ENCODE data around the gene SPRED2. TPM values are rescaled to one million over a fixed set of nuclear protein-coding genes. Genes with fewer than 3 reads are reported as not detected.

SPRED2 gene
- total RNA-seq, 2 donors from 2014 or later = 1.6 to 4.8 TPM

DNA sequence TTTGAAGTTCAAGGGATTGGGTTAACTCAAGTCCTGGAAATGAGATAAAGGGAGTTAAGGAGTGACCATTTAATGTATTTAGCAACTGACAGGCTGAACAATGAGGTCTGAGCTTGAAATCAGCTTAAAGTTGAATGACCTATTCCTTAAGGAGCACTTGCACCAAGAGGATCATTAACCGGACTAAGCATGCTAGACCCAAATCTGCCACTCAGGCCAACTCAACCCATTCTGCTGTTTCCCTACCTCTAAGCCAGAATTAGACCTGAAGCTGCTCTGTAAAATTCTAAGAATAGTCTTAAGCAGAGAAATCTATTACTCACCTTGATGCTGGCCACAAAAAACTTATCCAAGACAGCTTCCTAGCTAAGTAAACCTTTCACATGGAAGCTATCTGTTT, 59.8 kb downstream of the SPRED2 start:
- no peak overlapping the region for H3K27ac Mint-ChIP-seq
- no peaks in the 10 kb centered on the region for H3K36me3 Mint-ChIP-seq (ENCODE audit: low read depth)
- peaks cover 2% of the 10 kb centered on the region for H3K4me1 Mint-ChIP-seq
- no peaks in the 10 kb centered on the region for H3K9me3 ChIP-seq (ENCODE audit: control insufficient read depth, low read length, poor library complexity, severe bottlenecking)
- DNase-seq (no peak), ATAC-seq (no peak)
- H3K27me3 Mint-ChIP-seq = peaks cover 5% of the 10 kb centered on the region
- H3K4me3 Mint-ChIP-seq = no peak overlapping the region

- no peaks in the 10 kb centered on the region for H3K36me3 Mint-ChIP-seq (ENCODE audit: low read depth)
- no peaks in the 10 kb centered on the region for H3K9me3 ChIP-seq (ENCODE audit: control insufficient read depth, low read length, poor library complexity, severe bottlenecking)
- no peak for ATAC-seq
- H3K4me1 Mint-ChIP-seq = peaks cover 5% of the 10 kb centered on the region
- H3K4me3 Mint-ChIP-seq = no peak overlapping the region
- peaks cover 5% of the 10 kb centered on the region for H3K27me3 Mint-ChIP-seq
- no peak for DNase-seq
- no peak overlapping the region for H3K27ac Mint-ChIP-seq
Measured at GRCh38 chr2:65371074-65371434, 61.3 kb downstream of the SPRED2 start.

GRCh38 chr2:65370387-65371073, 61.9 kb downstream of the SPRED2 start:
- no peak for ATAC-seq

GRCh38 chr2:65369980-65370379, 62.4 kb downstream of the SPRED2 start:
- H3K9me3 ChIP-seq (ENCODE audit: control insufficient read depth, low read length, poor library complexity, severe bottlenecking) = no peaks in the 10 kb centered on the region
- Mint-ChIP-seq H3K4me1 (peaks cover 6% of the 10 kb centered on the region), H3K36me3 (ENCODE audit: low read depth) (no peaks in the 10 kb centered on the region), H3K27me3 (peaks cover 5% of the 10 kb centered on the region), H3K27ac (no peak overlapping the region), H3K4me3 (no peak overlapping the region)
- DNase-seq (no peak), ATAC-seq (no peak)

More at GRCh38 chr2:65370387-65371073, 61.9 kb downstream of the SPRED2 start:
- Mint-ChIP-seq H3K36me3 (ENCODE audit: low read depth) (no peaks in the 10 kb centered on the region), H3K27ac (no peak overlapping the region), H3K4me3 (no peak overlapping the region), H3K27me3 (peaks cover 5% of the 10 kb centered on the region), H3K4me1 (peaks cover 6% of the 10 kb centered on the region)
- no peak for DNase-seq
- H3K9me3 ChIP-seq (ENCODE audit: control insufficient read depth, low read length, poor library complexity, severe bottlenecking) = no peaks in the 10 kb centered on the region

- peaks cover 6% of the 10 kb centered on the region for H3K4me1 Mint-ChIP-seq
- no peak for DNase-seq
- no peak for ATAC-seq
- peaks cover 5% of the 10 kb centered on the region for H3K27me3 Mint-ChIP-seq
- no peaks in the 10 kb centered on the region for H3K9me3 ChIP-seq (ENCODE audit: control insufficient read depth, low read length, poor library complexity, severe bottlenecking)
- H3K27ac Mint-ChIP-seq = no peak overlapping the region
- H3K4me3 Mint-ChIP-seq = no peak overlapping the region
- H3K36me3 Mint-ChIP-seq (ENCODE audit: low read depth) = no peaks in the 10 kb centered on the region
Measured at GRCh38 chr2:65369574-65369973, 62.8 kb downstream of the SPRED2 start.

GRCh38 chr2:65368468-65368867, 63.9 kb downstream of the SPRED2 start:
- Mint-ChIP-seq H3K4me3 (no peak overlapping the region), H3K27me3 (peaks cover 5% of the 10 kb centered on the region), H3K4me1 (peaks cover 6% of the 10 kb centered on the region), H3K36me3 (ENCODE audit: low read depth) (no peaks in the 10 kb centered on the region), H3K27ac (no peak overlapping the region)
- no peaks in the 10 kb centered on the region for H3K9me3 ChIP-seq (ENCODE audit: control insufficient read depth, low read length, poor library complexity, severe bottlenecking)
- no peak for ATAC-seq
- no peak for DNase-seq

DNA sequence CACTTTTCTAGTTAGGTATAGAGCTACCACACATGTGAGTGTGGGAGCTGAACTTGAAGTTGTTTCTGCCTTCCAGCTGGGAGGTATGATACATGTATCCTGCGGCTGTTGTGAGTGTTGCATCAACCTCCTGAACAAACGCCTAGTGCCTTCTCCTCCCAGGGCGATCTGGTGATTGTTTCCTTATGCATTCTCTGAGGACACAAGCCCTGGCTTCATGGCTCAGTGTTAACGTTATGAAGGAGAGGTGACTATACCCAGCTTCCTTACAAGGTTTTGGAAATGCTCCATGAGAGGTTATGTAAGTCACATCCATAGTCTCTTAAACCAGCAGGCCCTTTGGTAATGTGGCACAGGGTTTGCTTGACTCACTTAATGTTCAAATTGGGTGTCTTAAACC, 64.9 kb downstream of the SPRED2 start:
- Mint-ChIP-seq H3K4me1 (peaks cover 6% of the 10 kb centered on the region), H3K27ac (no peak overlapping the region), H3K4me3 (no peak overlapping the region), H3K27me3 (peaks cover 5% of the 10 kb centered on the region), H3K36me3 (ENCODE audit: low read depth) (no peaks in the 10 kb centered on the region)
- H3K9me3 ChIP-seq (ENCODE audit: control insufficient read depth, low read length, poor library complexity, severe bottlenecking) = no peaks in the 10 kb centered on the region
- DNase-seq (no peak), ATAC-seq (no peak)

- peaks cover 5% of the 10 kb centered on the region for H3K27me3 Mint-ChIP-seq
- peak overlapping the region; percentile 11 for H3K27ac Mint-ChIP-seq
- DNase-seq = no peak
- H3K9me3 ChIP-seq (ENCODE audit: control insufficient read depth, low read length, poor library complexity, severe bottlenecking) = no peaks in the 10 kb centered on the region
- no peaks in the 10 kb centered on the region for H3K36me3 Mint-ChIP-seq (ENCODE audit: low read depth)
- no peak overlapping the region for H3K4me3 Mint-ChIP-seq
- peaks cover 8% of the 10 kb centered on the region for H3K4me1 Mint-ChIP-seq
- peak; percentile 62 for ATAC-seq
Measured at GRCh38 chr2:65366595-65367125, 65.7 kb downstream of the SPRED2 start.

GRCh38 chr2:65364986-65365733, 67.2 kb downstream of the SPRED2 start:
- Mint-ChIP-seq H3K36me3 (ENCODE audit: low read depth) (no peaks in the 10 kb centered on the region), H3K27me3 (no peaks in the 10 kb centered on the region), H3K4me3 (no peak overlapping the region), H3K4me1 (peaks cover 6% of the 10 kb centered on the region), H3K27ac (no peak overlapping the region)
- ATAC-seq (no peak), DNase-seq (no peak)
- H3K9me3 ChIP-seq (ENCODE audit: control insufficient read depth, low read length, poor library complexity, severe bottlenecking) = no peaks in the 10 kb centered on the region

GRCh38 chr2:65363879-65364666, 68.3 kb downstream of the SPRED2 start:
- DNase-seq (no peak), ATAC-seq (no peak)
- peaks cover 6% of the 10 kb centered on the region for H3K4me1 Mint-ChIP-seq
- H3K9me3 ChIP-seq (ENCODE audit: control insufficient read depth, low read length, poor library complexity, severe bottlenecking) = no peaks in the 10 kb centered on the region
- H3K4me3 Mint-ChIP-seq = no peak overlapping the region
- no peaks in the 10 kb centered on the region for H3K27me3 Mint-ChIP-seq
- no peaks in the 10 kb centered on the region for H3K36me3 Mint-ChIP-seq (ENCODE audit: low read depth)
- H3K27ac Mint-ChIP-seq = no peak overlapping the region

DNA sequence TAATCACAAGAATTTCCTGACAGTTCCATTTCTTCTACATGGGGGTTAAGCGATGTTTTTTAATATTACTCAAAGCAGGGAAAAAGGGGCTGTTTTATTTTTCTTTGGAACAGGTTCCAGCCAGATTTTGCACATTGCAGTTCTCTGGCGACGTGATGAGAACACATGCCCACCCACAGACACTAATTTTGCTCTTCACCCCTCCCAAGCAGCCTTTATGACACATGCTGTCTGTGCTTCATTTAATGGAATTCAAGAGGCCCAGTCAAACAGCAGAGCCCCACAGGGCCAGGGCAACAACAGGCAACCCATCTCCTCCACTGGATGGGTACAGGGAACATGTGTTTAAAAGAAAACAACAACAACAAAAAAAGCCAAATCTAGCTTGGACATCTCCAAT, 70.8 kb downstream of the SPRED2 start:
- ATAC-seq (no peak), DNase-seq (no peak)
- Mint-ChIP-seq H3K27ac (no peak overlapping the region), H3K27me3 (no peaks in the 10 kb centered on the region), H3K36me3 (ENCODE audit: low read depth) (no peaks in the 10 kb centered on the region), H3K4me3 (no peak overlapping the region), H3K4me1 (peaks cover 6% of the 10 kb centered on the region)
- H3K9me3 ChIP-seq (ENCODE audit: control insufficient read depth, low read length, poor library complexity, severe bottlenecking) = no peaks in the 10 kb centered on the region

DNA sequence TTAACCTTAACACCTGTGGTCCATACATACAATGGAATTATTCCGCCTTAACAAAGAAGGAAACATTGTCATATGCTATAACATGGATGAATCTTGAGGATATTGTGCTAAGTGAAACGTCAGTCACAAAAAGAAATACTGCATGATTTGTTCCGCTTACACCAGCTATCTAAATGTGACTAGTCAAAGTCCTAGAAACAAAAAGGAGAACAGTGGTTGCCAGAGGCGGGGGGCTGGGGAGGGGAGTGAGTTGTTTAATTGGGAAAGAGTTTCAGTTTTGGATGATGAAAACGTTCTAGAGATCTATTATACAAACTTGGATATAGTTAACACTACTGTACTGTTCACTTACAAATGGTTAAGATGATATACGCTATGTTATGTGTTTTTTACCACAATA, 72.0 kb downstream of the SPRED2 start:
- peaks cover 2% of the 10 kb centered on the region for H3K4me1 Mint-ChIP-seq
- DNase-seq (no peak), ATAC-seq (no peak)
- no peaks in the 10 kb centered on the region for H3K27me3 Mint-ChIP-seq
- H3K27ac Mint-ChIP-seq = no peak overlapping the region
- H3K4me3 Mint-ChIP-seq = no peak overlapping the region
- no peaks in the 10 kb centered on the region for H3K36me3 Mint-ChIP-seq (ENCODE audit: low read depth)
- H3K9me3 ChIP-seq (ENCODE audit: control insufficient read depth, low read length, poor library complexity, severe bottlenecking) = no peaks in the 10 kb centered on the region

DNA sequence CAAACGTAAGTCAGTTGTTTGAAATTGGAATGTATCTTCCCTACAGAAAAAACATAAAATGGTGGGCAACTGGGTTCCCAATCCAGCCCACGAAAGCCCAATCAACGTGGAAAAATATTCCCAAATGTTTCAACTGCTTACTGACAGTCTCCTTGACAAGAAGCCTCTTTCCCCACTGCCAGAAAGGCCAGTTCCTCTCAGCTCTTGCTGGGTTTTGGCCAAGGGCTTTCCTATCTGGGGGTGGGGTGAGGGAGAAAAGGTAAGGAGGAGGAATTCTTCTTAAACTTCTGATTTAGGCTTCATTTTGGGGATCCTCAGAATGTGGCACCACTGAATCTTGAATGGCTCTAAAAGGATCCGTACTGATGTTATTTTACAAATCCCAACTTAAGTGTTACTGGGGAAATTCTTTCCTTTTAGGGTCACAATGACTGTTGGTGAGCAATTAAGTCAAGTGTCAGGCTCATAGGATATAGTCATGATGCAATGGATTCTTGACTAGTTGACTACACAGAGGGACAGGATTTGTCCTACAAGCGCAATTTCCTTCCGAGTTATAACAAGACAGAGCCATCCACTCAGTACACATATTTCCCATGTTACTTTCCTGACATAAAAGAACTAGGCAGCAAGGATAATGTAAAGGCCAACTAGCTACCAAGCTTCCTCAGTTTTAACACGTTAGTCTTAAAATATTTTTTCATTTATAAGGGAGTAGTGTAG, 73.6 kb downstream of the SPRED2 start:
- no peak for ATAC-seq

More for the DNA sequence above, 73.6 kb downstream of the SPRED2 start:
- Mint-ChIP-seq H3K4me1 (peaks cover 2% of the 10 kb centered on the region), H3K27me3 (no peaks in the 10 kb centered on the region), H3K4me3 (no peak overlapping the region), H3K36me3 (ENCODE audit: low read depth) (no peaks in the 10 kb centered on the region), H3K27ac (no peak overlapping the region)
- DNase-seq = no peak
- H3K9me3 ChIP-seq (ENCODE audit: control insufficient read depth, low read length, poor library complexity, severe bottlenecking) = no peaks in the 10 kb centered on the region
